SK-N-MC (cell line): Measurements from ENCODE around the gene ME2.

Experiments
- EZH2 ChIP-seq: fragments of 200-600 bp; sonication (generic); IDR thresholded peaks from one replicate; pipeline ENCODE4 v1.6.1; 2017; ENCODE audit warnings: antibody characterized with exemption
- FOXP2 ChIP-seq: optimal IDR thresholded peaks from 2 replicates; pipeline ENCODE3; 2011; ENCODE audit warnings: mild to moderate bottlenecking, moderate library complexity; ENCODE audit not compliant: insufficient read depth; ENCODE audit errors: extremely low read length, control extremely low read depth
- POLR2AphosphoS5 ChIP-seq: IDR thresholded peaks from 2 replicates; pipeline ENCODE4 v1.6.1; 2012; ENCODE audit warnings: mild to moderate bottlenecking, low read depth, low read length, borderline replicate concordance

DNA sequence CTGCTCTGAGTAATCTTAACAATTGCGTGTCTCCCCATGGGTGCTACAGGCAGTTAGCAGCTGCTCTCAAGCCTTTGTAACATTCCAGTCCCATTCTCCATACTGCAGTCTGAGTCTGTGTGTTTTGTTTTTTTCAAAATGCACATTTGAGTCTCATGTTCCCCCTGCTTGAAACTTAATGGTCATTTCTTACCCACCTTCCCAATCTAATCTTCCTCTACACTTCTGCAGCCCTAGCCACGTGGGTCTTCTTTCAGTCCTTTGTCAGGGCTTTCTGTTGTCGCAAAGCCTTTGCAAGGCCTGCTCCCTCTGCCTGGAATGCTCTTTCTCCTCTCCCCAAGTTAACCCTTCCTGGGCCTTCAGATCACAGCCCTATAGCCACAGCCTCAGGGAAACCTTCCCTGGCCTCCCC, 113.4 kb downstream of the ME2 start:
- no peak for TF ChIP-seq EZH2
- TF ChIP-seq POLR2AphosphoS5, result no peak
- no peak for TF ChIP-seq FOXP2
